SK-N-SH (cell line): ENCODE results near the gene GAB2. TPM values are rescaled to one million over a fixed set of nuclear protein-coding genes. Genes with fewer than 3 reads are reported as not detected.

Source experiments
- CTCF ChIA-PET: fragments of 300-600, 350-600 bp; formaldehyde crosslinking; extraction: SDS; loops from one replicate; lab custom pipeline; 2021; lab: Yijun Ruan, JAX
- POLR2A ChIA-PET: fragments of 350-600 bp; sonication (Branson Sonifier 250); formaldehyde crosslinking; extraction: SDS; loops from one replicate; lab custom pipeline; 2020; ENCODE audit warnings: antibody characterized with exemption, inconsistent platforms; lab: Yijun Ruan, JAX
- DNase-seq: peaks from one replicate; pipeline ENCODE4 v3.0.0; 2012
- H2AFZ ChIP-seq: fragments of 200-600 bp; sonication (generic); 2 replicates; pipeline ENCODE4 v1.8.1; 2016; ENCODE audit warnings: antibody characterized with exemption, mild to moderate bottlenecking, low read depth
- H3F3A ChIP-seq: fragments of 200-600 bp; sonication (generic); replicated peaks from 2 replicates; pipeline ENCODE3; 2016; ENCODE audit warnings: antibody characterized with exemption, mild to moderate bottlenecking; ENCODE audit not compliant: insufficient read depth
- H3K27ac ChIP-seq, 2 experiments: fragments of 200-500 bp in 1 of 2; fragments of 200-600 bp in 1 of 2; sonication (Bioruptor generic) in 1 of 2; sonication (generic), shearing (Covaris generic) in 1 of 2; 2 replicates each; pipeline versions ENCODE4 v1.5.1 to v1.6.1; 2014 to 2016; ENCODE audit warnings: low read depth in 2 of 2, inconsistent platforms in 1 of 2, low read length in 1 of 2, mild to moderate bottlenecking in 1 of 2, mixed read lengths in 1 of 2
- H3K27me3 ChIP-seq: fragments of 200-600 bp; sonication (generic), shearing (Covaris generic); 2 replicates; pipeline ENCODE4 v1.6.1; 2016; ENCODE audit warnings: mixed run types; ENCODE audit not compliant: insufficient read depth
- H3K36me3 ChIP-seq, 2 experiments: fragments of 200-500 bp in 1 of 2; fragments of 200-600 bp in 1 of 2; sonication (Bioruptor generic) in 1 of 2; sonication (generic) in 1 of 2; replicated peaks in 1 of 2; 2 replicates each; pipeline versions ENCODE3 to v1.5.1; 2014 to 2016; ENCODE audit warnings: low read length in 1 of 2, mild to moderate bottlenecking in 1 of 2; ENCODE audit not compliant: insufficient read depth in 2 of 2, control insufficient read depth in 1 of 2
- H3K4me1 ChIP-seq, 2 experiments: fragments of 200-500 bp in 1 of 2; fragments of 200-600 bp in 1 of 2; sonication (Bioruptor generic) in 1 of 2; sonication (generic), shearing (Covaris generic) in 1 of 2; 2 replicates each; pipeline versions ENCODE4 v1.5.1 to v1.6.1; 2014 to 2016; ENCODE audit warnings: low read depth in 1 of 2, low read length in 1 of 2, mixed run types in 1 of 2; ENCODE audit not compliant: insufficient read depth in 2 of 2, control insufficient read depth in 1 of 2
- H3K4me2 ChIP-seq: fragments of 200-600 bp; sonication (generic), shearing (Covaris generic); 2 replicates; pipeline ENCODE4 v1.6.1; 2017; ENCODE audit warnings: mixed run types
- H3K4me3 ChIP-seq, 2 experiments: fragments of 200-500 bp in 1 of 2; fragments of 200-600 bp in 1 of 2; sonication (Bioruptor generic) in 1 of 2; sonication (generic), shearing (Covaris generic) in 1 of 2; 2 replicates each; pipeline versions ENCODE4 v1.5.1 to v1.8.1; 2014 to 2016; ENCODE audit warnings: low read depth in 2 of 2, inconsistent platforms in 1 of 2, low read length in 1 of 2, mild to moderate bottlenecking in 1 of 2, mixed read lengths in 1 of 2, moderate library complexity in 1 of 2
- H3K79me2 ChIP-seq: fragments of 200-600 bp; sonication (generic); 2 replicates; pipeline ENCODE4 v1.8.1; 2017; ENCODE audit warnings: mild to moderate bottlenecking; ENCODE audit not compliant: insufficient read depth
- H3K9ac ChIP-seq: fragments of 200-600 bp; sonication (generic); 2 replicates; pipeline ENCODE4 v1.6.1; 2017; ENCODE audit warnings: mixed run types
- H3K9me2 ChIP-seq: fragments of 200-600 bp; sonication (generic); 2 replicates; pipeline ENCODE4 v1.6.1; 2017; ENCODE audit warnings: mixed run types
- H3K9me3 ChIP-seq: fragments of 200-600 bp; sonication (generic); 2 replicates; pipeline ENCODE4 v1.6.1; 2017; ENCODE audit warnings: mixed run types, mild to moderate bottlenecking, moderate library complexity
- H4K20me1 ChIP-seq: fragments of 200-600 bp; sonication (generic); 2 replicates; pipeline ENCODE4 v1.6.1; 2017; ENCODE audit warnings: mild to moderate bottlenecking, mixed run types; ENCODE audit not compliant: insufficient read depth
- CHD2 ChIP-seq: fragments of 150-350 bp; IDR thresholded peaks from 2 replicates; pipeline ENCODE4 v1.6.1; 2018; ENCODE audit warnings: low read length; ENCODE audit not compliant: partially characterized antibody
- ELF1 ChIP-seq: IDR thresholded peaks from 2 replicates; pipeline ENCODE4 v1.4.0; 2012
- EP300 ChIP-seq, 2 experiments: IDR thresholded peaks; 2 replicates each; pipeline versions ENCODE4 v1.4.0 to v1.6.1; 2012; ENCODE audit warnings: borderline replicate concordance in 1 of 2, low read depth in 1 of 2, low read length in 1 of 2
- EZH2phosphoT487 ChIP-seq: fragments of 200-600 bp; sonication (generic); IDR thresholded peaks from 2 replicates; pipeline ENCODE4 v1.6.1; 2017; ENCODE audit warnings: low read depth, mixed run types, mild to moderate bottlenecking, antibody characterized with exemption, moderate library complexity, borderline replicate concordance
- FOSL2 ChIP-seq: IDR thresholded peaks from 2 replicates; pipeline ENCODE4 v1.4.0; 2012; ENCODE audit warnings: low read depth, mild to moderate bottlenecking, moderate library complexity, borderline replicate concordance
- FOXM1 ChIP-seq: IDR thresholded peaks from 2 replicates; pipeline ENCODE4 v1.4.0; 2012; ENCODE audit warnings: low read depth, mild to moderate bottlenecking
- GABPA ChIP-seq: IDR thresholded peaks from 2 replicates; pipeline ENCODE4 v1.4.0; 2012; ENCODE audit warnings: low read depth, mild to moderate bottlenecking
- MXI1 ChIP-seq: IDR thresholded peaks from 2 replicates; pipeline ENCODE4 v1.6.1; 2012; ENCODE audit warnings: mild to moderate bottlenecking, low read depth, low read length, improper control_type of control experiment
- NFIC ChIP-seq: IDR thresholded peaks from 2 replicates; pipeline ENCODE4 v1.4.0; 2012; ENCODE audit warnings: borderline replicate concordance
- NRF1 ChIP-seq: IDR thresholded peaks from 2 replicates; pipeline ENCODE4 v1.6.1; 2012; ENCODE audit warnings: low read depth, mild to moderate bottlenecking, low read length
- RCOR1 ChIP-seq: fragments of 150-350 bp; IDR thresholded peaks from 2 replicates; pipeline ENCODE4 v1.6.1; 2017; ENCODE audit warnings: antibody characterized with exemption, low read length
- RFX5 ChIP-seq: IDR thresholded peaks from 2 replicates; pipeline ENCODE4 v1.6.1; 2012; ENCODE audit warnings: mild to moderate bottlenecking, improper control_type of control experiment, low read length
- SIN3A ChIP-seq: IDR thresholded peaks from 2 replicates; pipeline ENCODE4 v1.6.1; 2012; ENCODE audit warnings: low read depth, mild to moderate bottlenecking, low read length, moderate library complexity, borderline replicate concordance
- TAF1 ChIP-seq: IDR thresholded peaks from 2 replicates; pipeline ENCODE4 v1.6.1; 2012; ENCODE audit warnings: low read depth, mild to moderate bottlenecking, low read length, moderate library complexity, borderline replicate concordance
- TEAD4 ChIP-seq: IDR thresholded peaks from 2 replicates; pipeline ENCODE4 v1.4.0; 2012; ENCODE audit warnings: mild to moderate bottlenecking, borderline replicate concordance; ENCODE audit not compliant: insufficient read depth
- WGBS: methylation state at CpG from one replicate; pipeline ENCODE4 v1.1.6; 2017; ENCODE audit warnings: low lambda C conversion rate; 5-methylcytosine and 5-hydroxymethylcytosine counted together
- polyA plus RNA-seq, 3 experiments: library from polyadenylated mRNA; depleted of rRNA; stranded (reverse); fragments of >200 nt; gene quantifications; 2 replicates each; pipeline ENCODE4 v1.2.3, GENCODE V29; 2012
- TF ChIP-seq, protein P1 (sequence below): fragments of 150-350 bp; IDR thresholded peaks from 2 replicates; pipeline ENCODE4 v1.6.1; 2016; ENCODE audit warnings: mild to moderate bottlenecking, low read depth, low read length
- TF ChIP-seq, protein P2 (sequence below): fragments of 150-350 bp; IDR thresholded peaks from 2 replicates; pipeline ENCODE4 v1.6.1; 2017; ENCODE audit warnings: antibody characterized with exemption, low read length, low read depth, borderline replicate concordance
- TF ChIP-seq, protein P3 (sequence below): IDR thresholded peaks from 2 replicates; pipeline ENCODE4; 2012
- TF ChIP-seq, protein P4 (sequence below): fragments of 200-600 bp; sonication (generic); IDR thresholded peaks from 2 replicates; pipeline ENCODE4 v1.6.1; 2017; ENCODE audit warnings: antibody characterized with exemption, mild to moderate bottlenecking, moderate library complexity

Gene GAB2
- polyA plus RNA-seq, 1 of the 3 experiments (the other 2 are of a cell fraction) = 5.6 TPM

DNA sequence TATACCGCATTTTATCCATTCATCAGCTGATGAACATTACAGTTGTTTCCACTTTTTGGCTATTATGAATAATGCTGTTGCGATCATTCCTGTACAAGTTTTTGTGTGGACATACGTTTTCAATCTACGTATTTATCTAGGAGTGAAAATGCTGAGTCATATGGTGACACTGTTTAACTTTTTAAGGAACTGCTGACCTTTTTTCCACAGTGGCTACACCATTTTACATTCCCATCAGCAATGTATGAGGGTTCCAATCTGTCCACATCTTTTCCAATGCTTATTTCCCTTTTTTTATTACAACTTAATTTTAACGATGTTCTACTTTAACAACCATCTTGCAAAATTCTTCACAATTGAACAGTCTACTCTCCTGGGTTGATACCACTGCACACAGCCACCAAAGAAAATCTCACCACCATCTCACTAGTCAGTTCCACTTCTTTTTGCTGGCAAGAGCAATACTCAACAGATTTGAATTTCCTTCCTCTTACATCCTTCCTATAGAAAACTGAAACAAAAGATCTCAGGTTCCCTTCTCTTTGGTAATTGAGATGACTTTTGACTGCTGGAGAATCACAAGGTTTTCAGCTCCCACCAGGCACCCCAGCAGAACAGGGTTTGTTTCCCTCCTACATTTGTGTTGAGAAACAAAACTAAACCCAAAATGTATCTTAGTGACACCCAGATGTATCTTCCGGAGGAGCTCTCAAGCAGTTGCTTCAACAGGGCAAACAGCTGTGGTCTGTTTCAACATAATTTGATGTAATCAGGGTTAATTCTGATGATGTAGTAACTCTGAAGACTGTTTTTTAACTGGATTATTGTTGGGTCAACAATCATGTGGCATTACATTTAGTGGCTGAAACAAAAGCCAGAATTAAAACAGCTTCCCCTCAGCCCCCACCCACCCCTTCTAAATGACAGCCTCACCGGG lies 7.0 kb upstream of the GAB2 start (continued):
- peak; percentile 92 for TF ChIP-seq RCOR1
- TF ChIP-seq, all 33 proteins: peak for 8

DNA sequence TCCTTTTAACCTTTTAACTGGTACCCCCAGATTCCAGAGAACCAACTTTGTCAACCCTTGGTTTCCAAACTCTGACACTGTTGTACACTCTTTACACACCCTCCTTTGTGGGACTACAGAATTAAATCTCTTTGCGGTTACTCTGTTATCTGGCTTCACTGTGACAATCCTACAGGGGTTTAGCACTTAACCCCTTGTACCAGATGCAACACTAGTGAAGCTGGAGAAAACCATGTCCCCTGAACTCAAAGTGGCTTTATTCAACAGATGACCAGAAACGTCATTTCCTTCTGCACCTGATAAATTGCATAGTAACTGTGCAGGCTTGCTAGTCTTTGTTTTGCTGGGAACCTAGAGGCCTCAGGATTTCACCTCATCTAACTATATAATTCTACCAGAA lies 5.6 kb upstream of the GAB2 start:
- Histone ChIP-seq H2AFZ (no peak overlapping the region), H3K9me3 (no peaks in the 10 kb centered on the region), H3K4me2 (no peak overlapping the region), H3K9ac (no peak overlapping the region), H3K27ac (peak overlapping the region in 1 of 2 experiments; percentile 100; a peak in 2 of 4 replicates), H3K79me2 (no peaks in the 10 kb centered on the region; the same call in 1 of the 2 replicates), H3K36me3 (no peaks in the 10 kb centered on the region), H3K9me2 (no peaks in the 10 kb centered on the region), H4K20me1 (no peaks in the 10 kb centered on the region), H3K4me3 (no peak overlapping the region), H3F3A (peaks cover 21% of the 10 kb centered on the region), H3K27me3 (no peaks in the 10 kb centered on the region), H3K4me1 (peaks cover 38 to 73% of the 10 kb centered on the region in 2 experiments)
- ChIA-PET POLR2A (no interaction called here), CTCF (interaction anchor here (1.0 to 1.6 kb wide), 2 partner anchors 140 to 142 kb away, joined by 3 to 8 read pairs; no protein-coding TSS in a partner anchor)
- DNase-seq = no peak
- 84% methylated on average over 2 of the region's 2 CpGs for WGBS
- no peak for TF ChIP-seq MXI1
- TF ChIP-seq, protein P1, sequence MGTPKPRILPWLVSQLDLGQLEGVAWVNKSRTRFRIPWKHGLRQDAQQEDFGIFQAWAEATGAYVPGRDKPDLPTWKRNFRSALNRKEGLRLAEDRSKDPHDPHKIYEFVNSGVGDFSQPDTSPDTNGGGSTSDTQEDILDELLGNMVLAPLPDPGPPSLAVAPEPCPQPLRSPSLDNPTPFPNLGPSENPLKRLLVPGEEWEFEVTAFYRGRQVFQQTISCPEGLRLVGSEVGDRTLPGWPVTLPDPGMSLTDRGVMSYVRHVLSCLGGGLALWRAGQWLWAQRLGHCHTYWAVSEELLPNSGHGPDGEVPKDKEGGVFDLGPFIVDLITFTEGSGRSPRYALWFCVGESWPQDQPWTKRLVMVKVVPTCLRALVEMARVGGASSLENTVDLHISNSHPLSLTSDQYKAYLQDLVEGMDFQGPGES = no peak
- TF ChIP-seq NRF1 = no peak
- TF ChIP-seq NFIC = no peak
- TF ChIP-seq, protein P2, sequence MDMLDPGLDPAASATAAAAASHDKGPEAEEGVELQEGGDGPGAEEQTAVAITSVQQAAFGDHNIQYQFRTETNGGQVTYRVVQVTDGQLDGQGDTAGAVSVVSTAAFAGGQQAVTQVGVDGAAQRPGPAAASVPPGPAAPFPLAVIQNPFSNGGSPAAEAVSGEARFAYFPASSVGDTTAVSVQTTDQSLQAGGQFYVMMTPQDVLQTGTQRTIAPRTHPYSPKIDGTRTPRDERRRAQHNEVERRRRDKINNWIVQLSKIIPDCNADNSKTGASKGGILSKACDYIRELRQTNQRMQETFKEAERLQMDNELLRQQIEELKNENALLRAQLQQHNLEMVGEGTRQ = no peak
- TF ChIP-seq RFX5 = no peak
- no peak for TF ChIP-seq TAF1
- TF ChIP-seq GABPA = no peak
- TF ChIP-seq EP300 (IDR thresholded peaks at IDR 0.05; ENCODE audit: borderline replicate concordance in 1 of 2, low read depth in 1 of 2, low read length in 1 of 2) = no peak
- TF ChIP-seq ELF1 = no peak
- no peak for TF ChIP-seq EZH2phosphoT487
- TF ChIP-seq, protein P3, sequence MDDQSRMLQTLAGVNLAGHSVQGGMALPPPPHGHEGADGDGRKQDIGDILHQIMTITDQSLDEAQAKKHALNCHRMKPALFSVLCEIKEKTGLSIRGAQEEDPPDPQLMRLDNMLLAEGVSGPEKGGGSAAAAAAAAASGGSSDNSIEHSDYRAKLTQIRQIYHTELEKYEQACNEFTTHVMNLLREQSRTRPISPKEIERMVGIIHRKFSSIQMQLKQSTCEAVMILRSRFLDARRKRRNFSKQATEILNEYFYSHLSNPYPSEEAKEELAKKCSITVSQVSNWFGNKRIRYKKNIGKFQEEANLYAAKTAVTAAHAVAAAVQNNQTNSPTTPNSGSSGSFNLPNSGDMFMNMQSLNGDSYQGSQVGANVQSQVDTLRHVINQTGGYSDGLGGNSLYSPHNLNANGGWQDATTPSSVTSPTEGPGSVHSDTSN = no peak
- no peak for TF ChIP-seq CHD2
- no peak for TF ChIP-seq TEAD4
- no peak for TF ChIP-seq FOXM1
- TF ChIP-seq SIN3A = no peak
- TF ChIP-seq, protein P4, sequence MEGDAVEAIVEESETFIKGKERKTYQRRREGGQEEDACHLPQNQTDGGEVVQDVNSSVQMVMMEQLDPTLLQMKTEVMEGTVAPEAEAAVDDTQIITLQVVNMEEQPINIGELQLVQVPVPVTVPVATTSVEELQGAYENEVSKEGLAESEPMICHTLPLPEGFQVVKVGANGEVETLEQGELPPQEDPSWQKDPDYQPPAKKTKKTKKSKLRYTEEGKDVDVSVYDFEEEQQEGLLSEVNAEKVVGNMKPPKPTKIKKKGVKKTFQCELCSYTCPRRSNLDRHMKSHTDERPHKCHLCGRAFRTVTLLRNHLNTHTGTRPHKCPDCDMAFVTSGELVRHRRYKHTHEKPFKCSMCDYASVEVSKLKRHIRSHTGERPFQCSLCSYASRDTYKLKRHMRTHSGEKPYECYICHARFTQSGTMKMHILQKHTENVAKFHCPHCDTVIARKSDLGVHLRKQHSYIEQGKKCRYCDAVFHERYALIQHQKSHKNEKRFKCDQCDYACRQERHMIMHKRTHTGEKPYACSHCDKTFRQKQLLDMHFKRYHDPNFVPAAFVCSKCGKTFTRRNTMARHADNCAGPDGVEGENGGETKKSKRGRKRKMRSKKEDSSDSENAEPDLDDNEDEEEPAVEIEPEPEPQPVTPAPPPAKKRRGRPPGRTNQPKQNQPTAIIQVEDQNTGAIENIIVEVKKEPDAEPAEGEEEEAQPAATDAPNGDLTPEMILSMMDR = no peak
- TF ChIP-seq FOSL2 = no peak
